ENCODE results near the gene DUS2.

DNA sequence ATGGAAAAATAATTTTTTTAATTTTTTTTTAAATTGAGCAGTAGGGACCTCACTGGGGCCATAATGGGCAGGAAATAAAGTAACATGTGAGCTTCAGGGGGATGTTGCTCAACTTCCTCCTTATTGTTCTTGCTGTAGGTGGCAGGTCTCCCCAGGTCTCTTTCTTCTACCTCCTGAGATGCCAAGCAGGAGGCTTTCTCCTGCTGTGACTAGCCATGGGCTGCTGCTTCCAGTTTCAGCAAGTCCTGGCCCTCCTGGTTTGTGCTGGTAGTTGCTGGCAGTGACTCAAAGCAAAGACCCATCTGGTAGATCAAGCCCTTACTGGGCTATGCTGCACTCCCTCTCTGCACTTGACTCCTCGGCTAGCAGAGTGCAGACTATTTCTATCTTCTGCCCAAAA is 9.6 kb upstream of the DUS2 start:
- TF ChIP-seq, protein P1, sequence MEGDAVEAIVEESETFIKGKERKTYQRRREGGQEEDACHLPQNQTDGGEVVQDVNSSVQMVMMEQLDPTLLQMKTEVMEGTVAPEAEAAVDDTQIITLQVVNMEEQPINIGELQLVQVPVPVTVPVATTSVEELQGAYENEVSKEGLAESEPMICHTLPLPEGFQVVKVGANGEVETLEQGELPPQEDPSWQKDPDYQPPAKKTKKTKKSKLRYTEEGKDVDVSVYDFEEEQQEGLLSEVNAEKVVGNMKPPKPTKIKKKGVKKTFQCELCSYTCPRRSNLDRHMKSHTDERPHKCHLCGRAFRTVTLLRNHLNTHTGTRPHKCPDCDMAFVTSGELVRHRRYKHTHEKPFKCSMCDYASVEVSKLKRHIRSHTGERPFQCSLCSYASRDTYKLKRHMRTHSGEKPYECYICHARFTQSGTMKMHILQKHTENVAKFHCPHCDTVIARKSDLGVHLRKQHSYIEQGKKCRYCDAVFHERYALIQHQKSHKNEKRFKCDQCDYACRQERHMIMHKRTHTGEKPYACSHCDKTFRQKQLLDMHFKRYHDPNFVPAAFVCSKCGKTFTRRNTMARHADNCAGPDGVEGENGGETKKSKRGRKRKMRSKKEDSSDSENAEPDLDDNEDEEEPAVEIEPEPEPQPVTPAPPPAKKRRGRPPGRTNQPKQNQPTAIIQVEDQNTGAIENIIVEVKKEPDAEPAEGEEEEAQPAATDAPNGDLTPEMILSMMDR (optimal IDR thresholded peaks at IDR 0.05 in 1 of 3, IDR thresholded peaks at IDR 0.05 in 1 of 3, conservative IDR thresholded peaks at IDR 0.05 in 1 of 3; ENCODE audit: extremely low read depth in 1 of 3, insufficient read depth in 2 of 3, low read length in 3 of 3) = no peak
- TF ChIP-seq EZH2 (IDR thresholded peaks at IDR 0.05; ENCODE audit: low read length) = no peak
